BE2C (cell line): Measurements from ENCODE around the gene PBX3.

Source experiments
- DNase-seq: peaks from one replicate; pipeline ENCODE4 v3.0.0-alpha.2; 2020
- H3K27me3 ChIP-seq: fragments of 250-450 bp; sonication (Bioruptor Pico); 2 replicates; pipeline ENCODE4 v1.5.1; 2020; ENCODE audit warnings: mild to moderate bottlenecking
- H3K36me3 ChIP-seq: fragments of 250-450 bp; sonication (Bioruptor Pico); 2 replicates; pipeline ENCODE4 v1.5.1; 2020; ENCODE audit warnings: mild to moderate bottlenecking
- H3K4me1 ChIP-seq: fragments of 250-450 bp; sonication (Bioruptor Pico); 2 replicates; pipeline ENCODE4 v1.5.1; 2020
- H3K4me3 ChIP-seq: 2 replicates; pipeline ENCODE4 v1.5.1; 2011; ENCODE audit warnings: low read depth, low read length
- H3K9me3 ChIP-seq: fragments of 250-450 bp; sonication (Bioruptor Pico); 2 replicates; pipeline ENCODE4 v1.5.1; 2020
- CTCF ChIP-seq: IDR thresholded peaks from 2 replicates; pipeline ENCODE4 v1.5.1; 2012; ENCODE audit warnings: mild to moderate bottlenecking, low read depth, low read length

The PBX3 gene

GRCh38 chr9:125968714-125969374 is 221.7 kb downstream of the PBX3 start:
- H3K4me3 ChIP-seq: no peak overlapping the region
- no peaks in the 10 kb centered on the region for H3K27me3 ChIP-seq
- TF ChIP-seq CTCF: no peak
- peaks cover 19% of the 10 kb centered on the region for H3K4me1 ChIP-seq
- no peaks in the 10 kb centered on the region for H3K36me3 ChIP-seq
- no peaks in the 10 kb centered on the region for H3K9me3 ChIP-seq
- DNase-seq: no peak

DNA sequence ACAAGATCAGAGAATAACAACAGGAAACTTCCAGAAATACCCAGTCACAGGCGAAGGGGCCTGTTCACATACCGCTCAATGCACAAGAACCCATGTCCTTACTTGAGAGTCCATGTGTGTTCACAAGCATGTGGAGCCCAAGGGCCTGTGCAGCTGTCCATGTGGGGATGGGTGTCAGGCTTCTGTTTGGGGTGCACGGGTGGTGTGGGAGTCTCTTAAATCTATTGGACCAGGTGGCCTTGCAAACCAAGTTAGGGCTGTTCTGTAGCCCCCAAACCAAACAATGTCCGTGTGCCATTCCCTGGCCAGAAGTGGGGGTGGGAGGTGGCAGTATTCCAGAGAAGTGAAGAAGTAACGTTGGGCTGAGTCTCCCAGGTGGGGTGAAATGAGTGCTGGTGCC is 222.3 kb downstream of the PBX3 start:
- no peak for TF ChIP-seq CTCF
- DNase-seq: no peak
- Histone ChIP-seq H3K9me3 (no peaks in the 10 kb centered on the region; the same call in 1 of the 2 replicates), H3K4me1 (peaks cover 16% of the 10 kb centered on the region), H3K27me3 (no peaks in the 10 kb centered on the region), H3K36me3 (no peaks in the 10 kb centered on the region), H3K4me3 (no peak overlapping the region)

- H3K4me1 ChIP-seq: peaks cover 16% of the 10 kb centered on the region
- no peak overlapping the region for H3K4me3 ChIP-seq
- H3K36me3 ChIP-seq: no peaks in the 10 kb centered on the region
- TF ChIP-seq CTCF: no peak
- H3K27me3 ChIP-seq: no peaks in the 10 kb centered on the region
- no peaks in the 10 kb centered on the region; the same call in 1 of the 2 replicates for H3K9me3 ChIP-seq
- DNase-seq: no peak
Observed at GRCh38 chr9:125969868-125970267, 222.7 kb downstream of the PBX3 start.

DNA sequence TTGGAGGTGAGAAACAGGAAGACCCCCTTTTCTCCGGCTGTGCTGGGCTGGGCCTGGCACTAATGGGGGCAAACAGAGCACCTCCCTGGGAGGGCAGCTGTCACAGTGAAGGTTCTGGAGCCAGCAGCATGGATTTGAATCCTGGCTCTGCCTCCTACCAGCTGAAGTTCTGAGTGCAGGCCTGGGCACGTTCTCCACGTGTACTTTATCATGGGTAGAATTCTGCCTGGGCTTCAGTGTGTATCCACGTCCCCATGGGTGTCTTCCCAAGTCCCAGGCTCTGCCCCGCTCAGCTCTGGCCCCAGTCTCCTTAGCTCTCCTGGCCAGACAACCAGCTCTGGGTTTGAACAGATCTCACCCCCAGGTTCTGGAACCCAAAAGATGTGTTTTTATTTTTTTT is 223.2 kb downstream of the PBX3 start:
- Histone ChIP-seq H3K4me1 (peaks cover 16% of the 10 kb centered on the region), H3K27me3 (no peaks in the 10 kb centered on the region), H3K4me3 (no peak overlapping the region), H3K36me3 (no peaks in the 10 kb centered on the region), H3K9me3 (no peaks in the 10 kb centered on the region; the same call in 1 of the 2 replicates)
- DNase-seq: no peak
- TF ChIP-seq CTCF: no peak

GRCh38 chr9:125971050-125971449 is 223.9 kb downstream of the PBX3 start:
- H3K36me3 ChIP-seq: no peaks in the 10 kb centered on the region
- TF ChIP-seq CTCF: no peak
- DNase-seq: no peak
- peaks cover 15% of the 10 kb centered on the region for H3K4me1 ChIP-seq
- H3K9me3 ChIP-seq: no peaks in the 10 kb centered on the region; the same call in 1 of the 2 replicates
- no peak overlapping the region for H3K4me3 ChIP-seq
- no peaks in the 10 kb centered on the region for H3K27me3 ChIP-seq

GRCh38 chr9:125972012-125972729 is 225.0 kb downstream of the PBX3 start:
- DNase-seq: no peak
- Histone ChIP-seq H3K4me1 (peaks cover 12% of the 10 kb centered on the region), H3K4me3 (no peak overlapping the region)

More at GRCh38 chr9:125972012-125972729, 225.0 kb downstream of the PBX3 start:
- no peaks in the 10 kb centered on the region for H3K27me3 ChIP-seq
- H3K9me3 ChIP-seq: no peaks in the 10 kb centered on the region; the same call in 1 of the 2 replicates
- no peak for TF ChIP-seq CTCF
- H3K36me3 ChIP-seq: no peaks in the 10 kb centered on the region
